Activated T-helper 1 cell treated with anti-CD3 and anti-CD28 coated beads, Interleukin-12 subunit alpha, Interleukin-12 subunit beta, Interleukin-2, Interleukin-4 antibody, amounts not matched to agents 30 ng/mL and 10 ng/mL and 1 ng/mL, durations not matched to agents 14 hours and 24 hours and 36 hours (primary cell): ENCODE measurements around the gene POU6F2. TPM values are rescaled to one million over a fixed set of nuclear protein-coding genes. Genes with fewer than 3 reads are reported as not detected.
"Not testable (repeated sequence)": the region's sequence is repeated elsewhere in the genome, so short reads cannot be mapped to it uniquely, and the experiment has no call there.

ENCODE experiments used
- DNase-seq: peaks from one replicate; pipeline ENCODE4 v3.0.0; 2021; ENCODE audit warnings: low spot score
- H3K27ac Mint-ChIP-seq: one replicate; pipeline ENCODE4 v1.8.0; 2021; ENCODE audit warnings: mild to moderate bottlenecking, mixed read lengths
- H3K27me3 Mint-ChIP-seq: one replicate; pipeline ENCODE4 v1.8.0; 2022; ENCODE audit warnings: mild to moderate bottlenecking, moderate library complexity, mixed read lengths; ENCODE audit not compliant: insufficient read depth
- H3K36me3 Mint-ChIP-seq: one replicate; pipeline ENCODE4 v1.8.0; 2021; ENCODE audit warnings: low read depth, mixed read lengths
- H3K4me1 Mint-ChIP-seq: one replicate; pipeline ENCODE4 v1.8.0; 2021; ENCODE audit warnings: low read depth, mixed read lengths
- H3K4me3 Mint-ChIP-seq: one replicate; pipeline ENCODE4 v1.8.0; 2021; ENCODE audit warnings: mild to moderate bottlenecking, moderate library complexity, mixed read lengths
- H3K9me3 Mint-ChIP-seq: one replicate; pipeline ENCODE4 v1.8.0; 2021; ENCODE audit warnings: mixed read lengths
- intact Hi-C: fragments of 100-400 bp; cut with micrococcal nuclease; formaldehyde crosslinking; loops from one replicate; pipeline ENCODE4 v1.15.1; 2024
- total RNA-seq: library from RNA; stranded (reverse); gene quantifications from 2 replicates; pipeline ENCODE4 v1.2.3, GENCODE V29; 2022

The POU6F2 gene
- total RNA-seq, 1 donor from 2014 or later, result not detected

- no peak overlapping the region for H3K27ac Mint-ChIP-seq
- DNase-seq, result no peak
- H3K4me1 Mint-ChIP-seq, result no peaks in the 10 kb centered on the region
- H3K9me3 Mint-ChIP-seq, result no peaks in the 10 kb centered on the region
- no peaks in the 10 kb centered on the region for H3K36me3 Mint-ChIP-seq
- intact Hi-C loops, result no loop called here
- H3K27me3 Mint-ChIP-seq, result peaks cover 2% of the 10 kb centered on the region
- no peak overlapping the region for H3K4me3 Mint-ChIP-seq
Observed at GRCh38 chr7:39360038-39360437, 382.3 kb downstream of the POU6F2 start.

DNA sequence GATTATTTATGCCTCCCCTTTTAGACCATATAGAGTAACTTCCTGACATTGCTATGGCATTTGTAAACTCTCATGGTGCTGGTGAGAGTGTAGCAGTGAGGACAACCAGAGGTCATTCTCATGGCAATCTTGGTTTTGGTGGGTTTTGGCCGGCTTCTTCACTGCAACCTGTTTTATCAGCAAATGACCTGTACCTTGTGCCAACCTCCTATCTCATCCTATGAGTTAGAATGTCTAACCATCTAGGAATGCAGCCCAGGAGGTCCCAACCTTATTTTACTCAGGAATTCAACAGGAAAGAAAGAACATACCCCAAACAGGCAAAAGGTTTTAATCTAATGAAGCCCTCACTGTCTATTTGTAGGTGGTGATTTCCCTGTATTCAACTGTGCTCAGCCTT, 383.1 kb downstream of the POU6F2 start:
- Mint-ChIP-seq H3K36me3 (no peaks in the 10 kb centered on the region), H3K4me3 (no peak overlapping the region), H3K27me3 (peaks cover 2% of the 10 kb centered on the region), H3K27ac (no peak overlapping the region), H3K9me3 (no peaks in the 10 kb centered on the region), H3K4me1 (no peaks in the 10 kb centered on the region)
- no peak for DNase-seq
- intact Hi-C loops, result no loop called here

DNA sequence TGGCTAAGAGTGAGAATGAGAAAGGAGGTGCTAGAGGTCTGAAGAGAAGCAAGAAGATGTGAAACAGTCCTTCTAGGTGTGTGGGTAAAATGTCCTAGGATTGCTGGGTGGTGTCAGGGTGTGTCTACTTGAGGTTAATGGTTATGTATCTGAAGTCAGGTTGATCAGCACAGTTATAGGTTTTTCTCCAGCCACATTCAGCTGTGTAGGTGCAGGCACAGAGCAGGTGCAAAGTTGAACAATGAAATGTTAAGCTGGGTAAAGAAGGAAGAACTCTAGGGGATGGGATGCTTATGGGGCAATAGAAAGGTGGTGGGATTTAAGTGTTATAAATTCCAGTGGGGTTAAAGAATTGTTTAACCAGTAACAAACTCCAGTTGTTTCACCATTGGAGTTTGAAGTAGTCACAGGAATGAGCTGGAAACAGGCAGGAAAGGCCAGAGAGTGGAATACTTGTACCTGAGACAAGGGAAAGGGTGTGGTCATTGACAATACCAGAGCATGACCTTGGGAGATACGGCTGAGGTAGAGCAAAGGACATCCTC, 388.1 kb downstream of the POU6F2 start:
- Mint-ChIP-seq H3K27ac (no peak overlapping the region), H3K27me3 (peaks cover 5% of the 10 kb centered on the region), H3K4me1 (no peaks in the 10 kb centered on the region), H3K36me3 (no peaks in the 10 kb centered on the region), H3K9me3 (no peaks in the 10 kb centered on the region), H3K4me3 (no peak overlapping the region)
- no peak for DNase-seq
- intact Hi-C loops, result no loop called here

- Mint-ChIP-seq H3K27ac (no peak overlapping the region), H3K4me1 (no peaks in the 10 kb centered on the region), H3K4me3 (no peak overlapping the region), H3K36me3 (no peaks in the 10 kb centered on the region), H3K27me3 (peaks cover 3% of the 10 kb centered on the region), H3K9me3 (no peaks in the 10 kb centered on the region)
- DNase-seq, result no peak
- intact Hi-C loops, result no loop called here
Observed at GRCh38 chr7:39367451-39367850, 389.7 kb downstream of the POU6F2 start.

DNA sequence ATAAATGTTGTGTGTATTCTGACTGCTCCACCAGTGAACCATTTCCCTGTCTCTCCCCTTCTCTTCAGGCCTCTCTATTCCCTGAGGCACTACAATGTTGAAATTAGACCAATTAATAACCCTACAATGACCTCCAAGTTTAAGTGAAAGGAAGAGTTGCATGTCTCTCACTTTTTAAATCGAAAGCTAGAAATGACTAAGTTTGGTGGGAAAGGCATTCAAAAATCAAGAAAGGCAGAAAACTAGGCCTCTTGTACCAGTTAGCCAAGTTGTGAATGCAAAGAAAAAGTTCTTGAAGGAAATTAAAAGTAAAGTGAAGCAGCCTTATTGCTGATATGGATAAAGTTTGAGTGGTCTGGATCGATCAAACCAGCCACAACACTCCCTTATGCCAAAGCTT, 390.2 kb downstream of the POU6F2 start:
- no peaks in the 10 kb centered on the region for H3K4me1 Mint-ChIP-seq
- intact Hi-C loops, result no loop called here
- H3K9me3 Mint-ChIP-seq, result no peaks in the 10 kb centered on the region
- no peak for DNase-seq
- no peaks in the 10 kb centered on the region for H3K36me3 Mint-ChIP-seq
- no peak overlapping the region for H3K27ac Mint-ChIP-seq
- H3K4me3 Mint-ChIP-seq, result no peak overlapping the region
- H3K27me3 Mint-ChIP-seq, result peaks cover 3% of the 10 kb centered on the region

GRCh38 chr7:39372383-39372782, 394.7 kb downstream of the POU6F2 start:
- Mint-ChIP-seq H3K27ac (no peak overlapping the region), H3K9me3 (no peaks in the 10 kb centered on the region), H3K4me3 (no peak overlapping the region), H3K36me3 (no peaks in the 10 kb centered on the region), H3K27me3 (no peaks in the 10 kb centered on the region), H3K4me1 (no peaks in the 10 kb centered on the region)
- intact Hi-C loops, result no loop called here
- no peak for DNase-seq

- no peak overlapping the region for H3K27ac Mint-ChIP-seq
- no peaks in the 10 kb centered on the region for H3K27me3 Mint-ChIP-seq
- no peaks in the 10 kb centered on the region for H3K4me1 Mint-ChIP-seq
- H3K36me3 Mint-ChIP-seq, result no peaks in the 10 kb centered on the region
- intact Hi-C loops, result no loop called here
- H3K4me3 Mint-ChIP-seq, result no peak overlapping the region
- no peaks in the 10 kb centered on the region for H3K9me3 Mint-ChIP-seq
- DNase-seq, result no peak
Observed at GRCh38 chr7:39374436-39375040, 396.8 kb downstream of the POU6F2 start.

- H3K27me3 Mint-ChIP-seq, result no peaks in the 10 kb centered on the region
- H3K4me3 Mint-ChIP-seq, result no peak overlapping the region
- DNase-seq, result no peak
- intact Hi-C loops, result no loop called here
- no peak overlapping the region for H3K27ac Mint-ChIP-seq
- no peaks in the 10 kb centered on the region for H3K36me3 Mint-ChIP-seq
- H3K9me3 Mint-ChIP-seq, result no peaks in the 10 kb centered on the region
- no peaks in the 10 kb centered on the region for H3K4me1 Mint-ChIP-seq
Observed at GRCh38 chr7:39375047-39375873, 397.6 kb downstream of the POU6F2 start.

GRCh38 chr7:39375874-39376190, 398.1 kb downstream of the POU6F2 start:
- intact Hi-C loops, result no loop called here
- no peak overlapping the region for H3K4me3 Mint-ChIP-seq
- H3K4me1 Mint-ChIP-seq, result no peaks in the 10 kb centered on the region
- H3K36me3 Mint-ChIP-seq, result no peaks in the 10 kb centered on the region
- H3K9me3 Mint-ChIP-seq, result no peaks in the 10 kb centered on the region
- H3K27me3 Mint-ChIP-seq, result no peaks in the 10 kb centered on the region
- H3K27ac Mint-ChIP-seq, result no peak overlapping the region
- DNase-seq, result no peak

GRCh38 chr7:39376881-39377280, 399.2 kb downstream of the POU6F2 start:
- H3K4me1 Mint-ChIP-seq, DNase-seq, H3K4me3 Mint-ChIP-seq, H3K36me3 Mint-ChIP-seq, H3K9me3 Mint-ChIP-seq, H3K27ac Mint-ChIP-seq, H3K27me3 Mint-ChIP-seq, intact Hi-C loops: not testable (repeated sequence)

- H3K27me3 Mint-ChIP-seq, result no peaks in the 10 kb centered on the region
- H3K27ac Mint-ChIP-seq, result no peak overlapping the region
- intact Hi-C loops, result no loop called here
- no peaks in the 10 kb centered on the region for H3K36me3 Mint-ChIP-seq
- no peaks in the 10 kb centered on the region for H3K4me1 Mint-ChIP-seq
- H3K4me3 Mint-ChIP-seq, result no peak overlapping the region
- DNase-seq, result no peak
- no peaks in the 10 kb centered on the region for H3K9me3 Mint-ChIP-seq
Observed at GRCh38 chr7:39379416-39379815, 401.7 kb downstream of the POU6F2 start.

- Mint-ChIP-seq H3K27me3 (peaks cover 7% of the 10 kb centered on the region), H3K4me1 (no peaks in the 10 kb centered on the region), H3K4me3 (no peak overlapping the region), H3K36me3 (no peaks in the 10 kb centered on the region), H3K9me3 (no peaks in the 10 kb centered on the region), H3K27ac (no peak overlapping the region)
- DNase-seq, result no peak
- intact Hi-C loops, result no loop called here
Observed at GRCh38 chr7:39383136-39383535, 405.4 kb downstream of the POU6F2 start.

- intact Hi-C loops, result no loop called here
- Mint-ChIP-seq H3K36me3 (no peaks in the 10 kb centered on the region), H3K27ac (no peak overlapping the region), H3K27me3 (peaks cover 8% of the 10 kb centered on the region), H3K4me3 (no peak overlapping the region), H3K4me1 (no peaks in the 10 kb centered on the region), H3K9me3 (no peaks in the 10 kb centered on the region)
- DNase-seq, result no peak
Observed at GRCh38 chr7:39384386-39384785, 406.7 kb downstream of the POU6F2 start.
